B cell (primary cell): ENCODE measurements around the gene ELF1. TPM values are rescaled to one million over a fixed set of nuclear protein-coding genes. Genes with fewer than 3 reads are reported as not detected.

Experiments used
- ATAC-seq: fragments of 200-7000 bp; cut with Tn5 transposase; one replicate; pipeline ENCODE4 v1.10.0; 2021; ENCODE audit warnings: low read depth, mild to moderate bottlenecking, moderate number of reproducible peaks, moderate library complexity
- CTCF ChIA-PET: fragments of 350-600 bp; sonication (Branson Sonifier 250); formaldehyde crosslinking; loops from one replicate; lab custom pipeline; 2021; ENCODE audit warnings: antibody characterized with exemption, inconsistent platforms; lab: Charles Lee
- POLR2A ChIA-PET: fragments of 350-600 bp; sonication (Branson Sonifier 250); formaldehyde crosslinking; loops from one replicate; lab custom pipeline; 2021; ENCODE audit warnings: antibody characterized with exemption; lab: Charles Lee
- DNase-seq: peaks from one replicate; pipeline ENCODE4 v3.0.0; 2013
- H2AFZ ChIP-seq: 2 replicates; pipeline ENCODE4 v1.6.1; 2012; ENCODE audit warnings: mild to moderate bottlenecking, low read depth, low read length; ENCODE audit not compliant: insufficient read depth, poor library complexity, severe bottlenecking
- H3K27ac ChIP-seq, 2 donors: 1 replicate in 1 of 2; 2 replicates in 1 of 2; pipeline ENCODE4 v1.5.1; 2012 to 2013; ENCODE audit warnings: low read length in 2 of 2, mild to moderate bottlenecking in 2 of 2, moderate library complexity in 1 of 2
- H3K27me3 ChIP-seq, 4 experiments: fragments of 200-600 bp in 1 of 4; sonication (generic) in 1 of 4; replicated peaks in 1 of 4; 1 replicate in 2 of 4; 2 replicates in 2 of 4; pipeline versions ENCODE4 v1.6.1 to v1.7.0; 2013 to 2016; ENCODE audit warnings: low read length in 3 of 4, mild to moderate bottlenecking in 2 of 4, mixed read lengths in 1 of 4, moderate library complexity in 1 of 4; ENCODE audit not compliant: insufficient read depth in 4 of 4, control insufficient read depth in 3 of 4; ENCODE audit errors: control extremely low read depth in 1 of 4
- H3K36me3 ChIP-seq, 2 experiments: replicated peaks in 1 of 2; 1 replicate in 1 of 2; 2 replicates in 1 of 2; pipeline versions ENCODE4 v1.6.1 to v1.7.1; 2013; ENCODE audit warnings: low read length in 1 of 2; ENCODE audit not compliant: insufficient read depth in 2 of 2, control insufficient read depth in 1 of 2; ENCODE audit errors: control extremely low read depth in 1 of 2, extremely low read depth in 1 of 2
- H3K4me1 ChIP-seq, 2 donors: fragments of 200-600 bp in 1 of 2; sonication (generic) in 1 of 2; 1 replicate in 1 of 2; 2 replicates in 1 of 2; pipeline versions ENCODE4 v1.5.1 to v1.6.1; 2013 to 2017; ENCODE audit warnings: low read length in 2 of 2; ENCODE audit not compliant: control insufficient read depth in 2 of 2, insufficient read depth in 2 of 2
- H3K4me2 ChIP-seq: replicated peaks from 2 replicates; pipeline ENCODE3; 2012; ENCODE audit warnings: mild to moderate bottlenecking, low read depth, low read length; ENCODE audit not compliant: poor library complexity, severe bottlenecking
- H3K4me3 ChIP-seq, 5 experiments: fragments of 200-600 bp in 1 of 5; sonication (generic) in 1 of 5; 1 replicate in 3 of 5; 2 replicates in 2 of 5; pipeline versions ENCODE4 v1.5.1 to v1.7.0; 2011 to 2016; ENCODE audit warnings: low read length in 4 of 5, mild to moderate bottlenecking in 4 of 5, low read depth in 2 of 5, control low read depth in 1 of 5, moderate library complexity in 1 of 5; ENCODE audit not compliant: insufficient read depth in 1 of 5; ENCODE audit errors: control extremely low read depth in 1 of 5, extremely low read depth in 1 of 5
- H3K79me2 ChIP-seq: fragments of 200-600 bp; sonication (generic); one replicate; pipeline ENCODE4 v1.6.0; 2016; ENCODE audit warnings: low read length; ENCODE audit not compliant: control insufficient read depth, insufficient read depth
- H3K9ac ChIP-seq: fragments of 200-600 bp; sonication (generic); 2 replicates; pipeline ENCODE4 v1.6.1; 2017; ENCODE audit warnings: mild to moderate bottlenecking, low read length, moderate library complexity
- H3K9me3 ChIP-seq, 3 donors: one replicate each; pipeline versions ENCODE4 v1.6.1 to v1.7.1; 2013; ENCODE audit warnings: low read length in 2 of 3; ENCODE audit not compliant: control insufficient read depth in 2 of 3, insufficient read depth in 1 of 3; ENCODE audit errors: control extremely low read depth in 1 of 3
- H4K20me1 ChIP-seq: 2 replicates; pipeline ENCODE4 v1.6.0; 2012; ENCODE audit warnings: mild to moderate bottlenecking, low read length; ENCODE audit not compliant: insufficient read depth, control insufficient read depth, poor library complexity, severe bottlenecking
- H3K27ac Mint-ChIP-seq: one replicate; pipeline ENCODE4 v1.8.0; 2021; ENCODE audit warnings: mixed read lengths
- H3K27me3 Mint-ChIP-seq: one replicate; pipeline ENCODE4 v1.8.0; 2021; ENCODE audit warnings: mixed read lengths
- H3K4me1 Mint-ChIP-seq: one replicate; pipeline ENCODE4 v1.8.0; 2021; ENCODE audit warnings: mixed read lengths
- H3K4me3 Mint-ChIP-seq: one replicate; pipeline ENCODE4 v1.8.0; 2021; ENCODE audit warnings: mixed read lengths
- H3K9me3 Mint-ChIP-seq: one replicate; pipeline ENCODE4 v1.8.0; 2022; ENCODE audit warnings: mixed read lengths; ENCODE audit not compliant: insufficient read depth
- CTCF ChIP-seq: fragments of 200-600 bp; IDR thresholded peaks from one replicate; pipeline ENCODE4 v1.8.0; 2022; ENCODE audit warnings: antibody characterized with exemption, mild to moderate bottlenecking
- EZH2 ChIP-seq: IDR thresholded peaks from 2 replicates; pipeline ENCODE4 v1.6.1; 2012; ENCODE audit warnings: borderline replicate concordance, low read depth, mild to moderate bottlenecking, moderate library complexity, low read length; ENCODE audit not compliant: insufficient read depth, poor library complexity, severe bottlenecking
- WGBS: methylation state at CpG from one replicate; pipeline ENCODE4 v1.1.5; 2013; ENCODE audit warnings: missing lambda C conversion rate; ENCODE audit not compliant: insufficient coverage; 5-methylcytosine and 5-hydroxymethylcytosine counted together
- intact Hi-C: fragments of 100-400 bp; cut with micrococcal nuclease; formaldehyde crosslinking; loops from one replicate; pipeline ENCODE4 v1.10.0; 2022
- polyA plus RNA-seq: library from polyadenylated mRNA; depleted of rRNA; stranded (reverse); fragments of >200 nt; gene quantifications from 2 replicates; pipeline ENCODE4 v1.2.3, GENCODE V29; 2012
- total RNA-seq, 2 donors: library from RNA; stranded (reverse); fragments of 120-200 nt in 1 of 2; gene quantifications; 1 replicate in 1 of 2; 2 replicates in 1 of 2; pipeline versions ENCODE4 v1.2.3 to v1.2.4, GENCODE V29; 2013 to 2022

Gene ELF1
- total and polyA plus RNA-seq, 2 donors (not counting 1 experiment from before 2014, with no cell fraction given) = 62.0 to 186 TPM

- TF ChIP-seq CTCF (no peak), EZH2 (no peak)
- no peaks in the 10 kb centered on the region for H3K36me3 ChIP-seq
- H3K4me1 ChIP-seq = peaks cover 17 to 20% of the 10 kb centered on the region in 2 donors
- H3K27me3 ChIP-seq = no peaks in the 10 kb centered on the region
- Mint-ChIP-seq H3K9me3 (no peaks in the 10 kb centered on the region), H3K27me3 (no peaks in the 10 kb centered on the region), H3K27ac (peak overlapping the region; percentile 100), H3K4me1 (peaks cover 52% of the 10 kb centered on the region), H3K4me3 (peak overlapping the region; percentile 100)
- CTCF ChIA-PET = interaction anchor here (0.7 to 3.7 kb wide), 10 partner anchors 14 to 282 kb away, joined by 3 to 31 read pairs (median 4); partner anchors contain the start of gene ELF1
- POLR2A ChIA-PET = interaction anchor here (0.9 to 3.2 kb wide), 4 partner anchors 40 to 139 kb away, joined by 3 to 32 read pairs (median 8); partner anchors contain the start of gene ELF1
- WGBS = 2% methylated on average over 9 of the region's 15 CpGs
- no peaks in the 10 kb centered on the region for H3K9me3 ChIP-seq
- DNase-seq (no peak), ATAC-seq (no peak)
- intact Hi-C loops = loop anchor here (1.0 to 5.0 kb wide), 8 partner anchors 40 to 1317 kb away; partner anchors contain the start of genes ELF1, FOXO1, KBTBD6 and KBTBD7
- H3K79me2 ChIP-seq = peaks cover 68% of the 10 kb centered on the region
- H3K4me2 ChIP-seq = peak overlapping the region; percentile 83
- peak overlapping the region; percentile 93 for H2AFZ ChIP-seq
- peak overlapping the region; percentile 85 for H3K9ac ChIP-seq
- peak overlapping the region; percentile 86 to 91 for H3K27ac ChIP-seq
- peak overlapping the region; percentile 83 to 99 (median 98) for H3K4me3 ChIP-seq
- H4K20me1 ChIP-seq = no peaks in the 10 kb centered on the region
Observed at GRCh38 chr13:41059456-41060081, 40.5 kb upstream of the ELF1 start.
